ENCODE measurements around the gene OR3A1. TPM values are rescaled to one million over a fixed set of nuclear protein-coding genes. Genes with fewer than 3 reads are reported as not detected.
"Not testable (repeated sequence)": the region's sequence is repeated elsewhere in the genome, so short reads cannot be mapped to it uniquely, and the experiment has no call there.

The OR3A1 gene
- total RNA-seq, 2 donors from 2014 or later, result not detected

GRCh38 chr17:3260163-3260562 is 38.0 kb downstream of the OR3A1 start:
- H3K9me3 ChIP-seq, result no peaks in the 10 kb centered on the region

GRCh38 chr17:3256575-3256974 is 41.6 kb downstream of the OR3A1 start:
- no peak overlapping the region for H3K4me3 ChIP-seq
- H3K27ac ChIP-seq, result no peak overlapping the region
- no peak for DNase-seq (ENCODE audit: low spot score)
- H3K27me3 ChIP-seq, result no peaks in the 10 kb centered on the region
- TF ChIP-seq, protein P1, sequence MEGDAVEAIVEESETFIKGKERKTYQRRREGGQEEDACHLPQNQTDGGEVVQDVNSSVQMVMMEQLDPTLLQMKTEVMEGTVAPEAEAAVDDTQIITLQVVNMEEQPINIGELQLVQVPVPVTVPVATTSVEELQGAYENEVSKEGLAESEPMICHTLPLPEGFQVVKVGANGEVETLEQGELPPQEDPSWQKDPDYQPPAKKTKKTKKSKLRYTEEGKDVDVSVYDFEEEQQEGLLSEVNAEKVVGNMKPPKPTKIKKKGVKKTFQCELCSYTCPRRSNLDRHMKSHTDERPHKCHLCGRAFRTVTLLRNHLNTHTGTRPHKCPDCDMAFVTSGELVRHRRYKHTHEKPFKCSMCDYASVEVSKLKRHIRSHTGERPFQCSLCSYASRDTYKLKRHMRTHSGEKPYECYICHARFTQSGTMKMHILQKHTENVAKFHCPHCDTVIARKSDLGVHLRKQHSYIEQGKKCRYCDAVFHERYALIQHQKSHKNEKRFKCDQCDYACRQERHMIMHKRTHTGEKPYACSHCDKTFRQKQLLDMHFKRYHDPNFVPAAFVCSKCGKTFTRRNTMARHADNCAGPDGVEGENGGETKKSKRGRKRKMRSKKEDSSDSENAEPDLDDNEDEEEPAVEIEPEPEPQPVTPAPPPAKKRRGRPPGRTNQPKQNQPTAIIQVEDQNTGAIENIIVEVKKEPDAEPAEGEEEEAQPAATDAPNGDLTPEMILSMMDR (IDR thresholded peaks at IDR 0.05), result no peak
- H3K4me1 ChIP-seq, result no peaks in the 10 kb centered on the region
- no peaks in the 10 kb centered on the region for H3K36me3 ChIP-seq
- H3K9me3 ChIP-seq, result no peaks in the 10 kb centered on the region

More at GRCh38 chr17:3260163-3260562, 38.0 kb downstream of the OR3A1 start:
- Histone ChIP-seq H3K36me3 (no peaks in the 10 kb centered on the region), H3K4me1 (no peaks in the 10 kb centered on the region), H3K27ac (no peak overlapping the region), H3K27me3 (no peaks in the 10 kb centered on the region), H3K4me3 (no peak overlapping the region)
- no peak for DNase-seq (ENCODE audit: low spot score)
- TF ChIP-seq, protein P1 (IDR thresholded peaks at IDR 0.05), result no peak

DNA sequence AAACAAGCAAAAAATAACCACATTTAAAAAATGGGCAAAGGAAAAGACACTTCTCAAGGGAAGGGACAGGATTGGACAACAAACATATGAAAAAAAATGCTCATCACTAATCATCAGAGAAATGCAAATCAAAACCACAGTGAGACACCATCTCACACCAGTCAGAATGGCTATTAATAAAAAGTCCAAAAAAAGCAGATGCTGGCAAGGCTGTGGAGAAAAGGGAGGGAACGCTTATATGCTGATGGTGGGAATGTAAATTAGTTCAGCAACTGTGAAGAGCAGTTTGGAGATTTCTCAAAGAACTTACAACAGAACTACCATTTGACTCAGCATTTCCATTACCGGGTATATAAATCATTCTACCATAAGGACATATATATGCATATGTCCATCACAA is 49.1 kb downstream of the OR3A1 start:
- not testable (repeated sequence) for H3K4me1 ChIP-seq; H3K4me3 ChIP-seq; H3K27me3 ChIP-seq; H3K9me3 ChIP-seq; H3K36me3 ChIP-seq; DNase-seq (ENCODE audit: low spot score); H3K27ac ChIP-seq

GRCh38 chr17:3244841-3245240 is 53.3 kb downstream of the OR3A1 start:
- H3K4me1 ChIP-seq; DNase-seq (ENCODE audit: low spot score); H3K9me3 ChIP-seq; H3K36me3 ChIP-seq; H3K27ac ChIP-seq; H3K4me3 ChIP-seq; H3K27me3 ChIP-seq: not testable (repeated sequence)

- H3K4me3 ChIP-seq; DNase-seq (ENCODE audit: low spot score); H3K36me3 ChIP-seq; H3K27ac ChIP-seq; H3K27me3 ChIP-seq; H3K4me1 ChIP-seq; H3K9me3 ChIP-seq: not testable (repeated sequence)
Observed at GRCh38 chr17:3241044-3241443, 57.1 kb downstream of the OR3A1 start.

Other genes starting within 250 kb of the OR3A1 start
- not detected for gene OR1D5, start 234.8 kb downstream of the OR3A1 start, total RNA-seq
- gene OR1D2, start 193.9 kb downstream of the OR3A1 start, total RNA-seq, result not detected
- not detected for gene OR1G1, start 170.8 kb downstream of the OR3A1 start, total RNA-seq
- not detected for gene OR1A2, start 100.8 kb downstream of the OR3A1 start, total RNA-seq
- gene OR1A1, start 90.7 kb downstream of the OR3A1 start, total RNA-seq, result not detected
- gene OR3A2, start 87.9 kb upstream of the OR3A1 start, total RNA-seq, result under 1 TPM in 1 of 2 donors, not detected in 1; 0.51 TPM
- not detected for gene OR1E1, start 100.0 kb upstream of the OR3A1 start, total RNA-seq
- not detected for gene OR3A3, start 113.0 kb upstream of the OR3A1 start, total RNA-seq
- not detected for gene OR1E2, start 135.5 kb upstream of the OR3A1 start, total RNA-seq
- 1 to 10 TPM in 1 of 2 donors, under 1 TPM in 1; 0.82 to 1.8 TPM for gene SPATA22, start 173.5 kb upstream of the OR3A1 start, total RNA-seq
- gene ASPA, start 177.6 kb upstream of the OR3A1 start, total RNA-seq, result 1 to 10 TPM in 1 of 2 donors, under 1 TPM in 1; 0.33 to 1.0 TPM